Endothelial cell of umbilical vein (primary cell): Measurements from ENCODE around the gene LGALS8. TPM values are rescaled to one million over a fixed set of nuclear protein-coding genes. Genes with fewer than 3 reads are reported as not detected.

Experiments
- BruUV-seq: library from RNA; stranded (reverse); fragments of 400-500 nt; replicated peaks from 2 replicates; lab custom pipeline; 2021; lab: Mats Ljungman, UMichigan
- CTCF ChIA-PET: fragments of 300-600, 350-600 bp; sonication (Branson Sonifier 250); formaldehyde crosslinking; loops from one replicate; lab custom pipeline; 2021; ENCODE audit warnings: antibody characterized with exemption, inconsistent platforms; lab: Charles Lee
- POLR2A ChIA-PET: fragments of 300-600, 350-600 bp; sonication (Branson Sonifier 250); formaldehyde crosslinking; loops from one replicate; lab custom pipeline; 2021; ENCODE audit warnings: antibody characterized with exemption, inconsistent platforms; lab: Charles Lee
- DNase-seq: peaks from one replicate; pipeline ENCODE4 v3.0.0-alpha.2; 2011; ENCODE audit warnings: low read depth, low spot score
- FAIRE-seq: peaks from 2 replicates; lab custom pipeline; 2011; peaks lifted over from hg19 to GRCh38; lab: Jason Lieb, UNC
- H2AFZ ChIP-seq: 2 replicates; pipeline ENCODE4 v1.6.0; 2012; ENCODE audit warnings: low read depth, low read length, control low read depth, inconsistent platforms
- H3K27ac ChIP-seq: 2 replicates; pipeline ENCODE4 v1.5.1; 2011; ENCODE audit warnings: low read depth, mild to moderate bottlenecking, control low read depth, low read length, moderate library complexity; ENCODE audit not compliant: insufficient read depth
- H3K27me3 ChIP-seq, 2 experiments: 2 replicates each; pipeline versions ENCODE4 v1.6.0 to v1.6.1; 2011; ENCODE audit warnings: low read length in 2 of 2, mixed read lengths in 1 of 2; ENCODE audit not compliant: control insufficient read depth in 2 of 2, insufficient read depth in 2 of 2
- H3K36me3 ChIP-seq, 2 experiments: 2 replicates in 1 of 2; 3 replicates in 1 of 2; pipeline ENCODE4 v1.5.1; 2011; ENCODE audit warnings: low read length in 2 of 2, mild to moderate bottlenecking in 1 of 2, moderate library complexity in 1 of 2; ENCODE audit not compliant: control insufficient read depth in 2 of 2, insufficient read depth in 2 of 2; ENCODE audit errors: extremely low read depth in 1 of 2
- H3K4me1 ChIP-seq: 3 replicates; pipeline ENCODE4 v1.5.1; 2011; ENCODE audit warnings: mild to moderate bottlenecking, low read length; ENCODE audit not compliant: control insufficient read depth, insufficient read depth; ENCODE audit errors: extremely low read depth
- H3K4me2 ChIP-seq: 2 replicates; pipeline ENCODE4 v1.6.1; 2011; ENCODE audit warnings: low read length, control low read depth, mixed read lengths; ENCODE audit not compliant: insufficient read depth
- H3K4me3 ChIP-seq, 3 experiments: fragments of 200-600 bp in 1 of 3; sonication (generic), shearing (Covaris generic) in 1 of 3; replicated peaks in 1 of 3; 2 replicates each; pipeline ENCODE4 v1.5.1; 2011 to 2016; ENCODE audit warnings: control low read depth in 3 of 3, low read length in 3 of 3, mild to moderate bottlenecking in 2 of 3, inconsistent platforms in 1 of 3, low read depth in 1 of 3, moderate library complexity in 1 of 3; ENCODE audit not compliant: insufficient read depth in 1 of 3
- H3K79me2 ChIP-seq: 2 replicates; pipeline ENCODE4 v1.6.0; 2012; ENCODE audit warnings: low read length, inconsistent platforms; ENCODE audit not compliant: control insufficient read depth, insufficient read depth
- H3K9ac ChIP-seq: replicated peaks from 2 replicates; pipeline ENCODE3; 2011; ENCODE audit warnings: low read length, control low read depth; ENCODE audit not compliant: insufficient read depth; ENCODE audit errors: extremely low read depth
- H3K9me1 ChIP-seq: replicated peaks from 3 replicates; pipeline ENCODE4 v1.6.0; 2011; ENCODE audit warnings: mild to moderate bottlenecking, low read length; ENCODE audit not compliant: control insufficient read depth, insufficient read depth; ENCODE audit errors: extremely low read depth
- H3K9me3 ChIP-seq: replicated peaks from 2 replicates; pipeline ENCODE4 v1.5.1; 2012; ENCODE audit warnings: low read length, inconsistent platforms; ENCODE audit not compliant: control insufficient read depth, insufficient read depth
- H4K20me1 ChIP-seq: replicated peaks from 2 replicates; pipeline ENCODE3; 2011; ENCODE audit warnings: mild to moderate bottlenecking, low read length; ENCODE audit not compliant: control insufficient read depth, insufficient read depth; ENCODE audit errors: extremely low read depth
- EZH2 ChIP-seq: IDR thresholded peaks from 2 replicates; pipeline ENCODE4 v1.6.1; 2012; ENCODE audit warnings: borderline replicate concordance, low read depth, mild to moderate bottlenecking, moderate library complexity, low read length, inconsistent platforms; ENCODE audit not compliant: severe bottlenecking
- GATA2 ChIP-seq: IDR thresholded peaks from 2 replicates; pipeline ENCODE4 v1.7.0; 2011; ENCODE audit warnings: low read depth, mild to moderate bottlenecking, moderate library complexity, mixed read lengths, low read length; ENCODE audit not compliant: insufficient read length, insufficient read depth
- JUN ChIP-seq: IDR thresholded peaks from 2 replicates; pipeline ENCODE4 v1.6.1; 2011; ENCODE audit warnings: borderline replicate concordance, low read depth; ENCODE audit not compliant: insufficient read length, insufficient read depth
- MYC ChIP-seq: IDR thresholded peaks from one replicate; pipeline ENCODE4 v1.6.1; 2011; ENCODE audit warnings: mild to moderate bottlenecking, low read depth, low read length
- POLR2AphosphoS5 ChIP-seq: IDR thresholded peaks from 2 replicates; pipeline ENCODE4 v1.6.1; 2012; ENCODE audit warnings: low read depth, mild to moderate bottlenecking, control low read depth, low read length, moderate library complexity; ENCODE audit not compliant: insufficient read depth
- dilution Hi-C: fragments of 300-500 bp; cut with MboI; formaldehyde crosslinking; loops from one replicate; pipeline ENCODE4 v1.15.0; 2019; ENCODE audit warnings: low sequenced_read_pairs; ENCODE audit not compliant: extremely low pct_ligation_motif_present
- intact Hi-C: fragments of 100-400 bp; cut with micrococcal nuclease; formaldehyde crosslinking; loops from one replicate; pipeline ENCODE4 v1.10.0; 2022
- polyA plus RNA-seq, 4 experiments: library from polyadenylated mRNA; depleted of rRNA in 3 of 4; stranded (reverse) in 3 of 4; unstranded in 1 of 4; fragments of >200 nt; gene quantifications; 2 replicates each; pipeline versions ENCODE4 v1.2.1 to v1.2.3, GENCODE V29; 2011 to 2012; ENCODE audit warnings: missing spikeins in 1 of 4
- total RNA-seq: library from RNA; stranded (reverse); gene quantifications from 2 replicates; pipeline ENCODE4 v1.2.3, GENCODE V29; 2021

LGALS8 gene
- total and polyA plus RNA-seq, 2 donors (not counting 3 experiments of a cell fraction or from before 2014, with no cell fraction given), result 45.6 to 49.9 TPM

DNA sequence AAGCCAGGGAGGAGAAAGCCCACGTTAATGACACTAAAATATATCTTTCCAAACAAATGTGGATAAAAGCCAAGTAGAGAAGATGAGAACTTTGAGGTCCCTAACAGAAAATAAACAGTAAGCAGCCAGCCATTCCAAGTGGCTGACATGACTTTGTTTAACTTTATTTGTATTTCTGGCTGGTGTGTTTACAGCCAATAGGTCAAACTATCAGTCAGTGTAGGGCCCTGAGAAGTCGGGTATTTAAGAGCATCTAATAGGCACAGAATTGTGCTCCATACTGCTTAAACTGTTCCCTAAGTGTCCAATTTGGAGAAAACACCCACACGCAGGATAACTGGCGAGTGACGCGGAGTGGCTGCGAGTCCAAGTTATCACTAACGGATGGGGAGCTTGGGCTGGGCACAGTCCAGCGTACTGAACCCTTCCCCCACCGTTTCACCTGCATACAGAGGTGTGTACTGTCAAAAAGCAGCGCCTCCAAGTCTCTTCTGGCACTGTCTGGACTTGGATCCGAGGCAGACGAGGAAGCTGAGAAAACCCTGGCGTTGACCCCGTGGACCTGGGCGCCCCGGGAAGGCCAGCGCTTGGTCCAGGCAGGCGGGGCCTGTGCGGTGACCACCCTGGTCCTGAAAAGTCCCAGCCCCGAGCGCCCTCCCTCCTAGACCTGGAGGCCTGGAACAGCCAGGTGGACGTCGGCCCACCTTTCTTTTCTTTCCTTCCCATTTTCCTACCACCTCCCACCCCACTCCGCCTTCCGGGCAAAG is 662 bp upstream of the LGALS8 start:
- H3K27me3 ChIP-seq, result no peaks in the 10 kb centered on the region
- H3K4me3 ChIP-seq, result peak overlapping the region; percentile 83 to 95 (median 83)
- peak overlapping the region; percentile 84 for H3K9ac ChIP-seq
- H3K36me3 ChIP-seq, result no peaks in the 10 kb centered on the region
- no peaks in the 10 kb centered on the region for H3K9me3 ChIP-seq
- dilution Hi-C loops (no loop called here), intact Hi-C loops (loop anchor here (1.0 to 10.0 kb wide), 4 partner anchors 32 to 538 kb away; partner anchors contain the start of genes ERO1B and HEATR1)
- H3K9me1 ChIP-seq, result no peaks in the 10 kb centered on the region
- FAIRE-seq, result no peak
- DNase-seq, result peak; percentile 21
- no peaks in the 10 kb centered on the region for H4K20me1 ChIP-seq
- POLR2A ChIA-PET, result no interaction called here
- peak overlapping the region; percentile 93 for H3K4me2 ChIP-seq
- H3K4me1 ChIP-seq, result no peaks in the 10 kb centered on the region
- CTCF ChIA-PET, result interaction anchor here (1.0 to 2.2 kb wide), 3 partner anchors 11 to 20 kb away, joined by 4 to 6 read pairs (median 4); no protein-coding TSS in a partner anchor
- TF ChIP-seq EZH2, result no peak
- TF ChIP-seq JUN, result no peak
- no peak for TF ChIP-seq MYC
- no peak for TF ChIP-seq GATA2
- TF ChIP-seq POLR2AphosphoS5, result no peak
- peaks cover 7% of the 10 kb centered on the region for H3K79me2 ChIP-seq
- no TSS peak for BruUV-seq
- no peak overlapping the region for H3K27ac ChIP-seq
- H2AFZ ChIP-seq, result peak overlapping the region; percentile 81
